Activated CD8-positive, alpha-beta memory T cell treated with anti-CD3 and anti-CD28 coated beads for 4 hours (primary cell): ENCODE data around the gene ERMARD.
"Not testable (repeated sequence)": the region's sequence is repeated elsewhere in the genome, so short reads cannot be mapped to it uniquely, and the experiment has no call there.

Experiments used
- DNase-seq, 2 donors: peaks; one replicate each; pipeline ENCODE4 v3.0.0-alpha.2; 2020; ENCODE audit warnings: low read depth in 2 of 2

Gene ERMARD

DNA sequence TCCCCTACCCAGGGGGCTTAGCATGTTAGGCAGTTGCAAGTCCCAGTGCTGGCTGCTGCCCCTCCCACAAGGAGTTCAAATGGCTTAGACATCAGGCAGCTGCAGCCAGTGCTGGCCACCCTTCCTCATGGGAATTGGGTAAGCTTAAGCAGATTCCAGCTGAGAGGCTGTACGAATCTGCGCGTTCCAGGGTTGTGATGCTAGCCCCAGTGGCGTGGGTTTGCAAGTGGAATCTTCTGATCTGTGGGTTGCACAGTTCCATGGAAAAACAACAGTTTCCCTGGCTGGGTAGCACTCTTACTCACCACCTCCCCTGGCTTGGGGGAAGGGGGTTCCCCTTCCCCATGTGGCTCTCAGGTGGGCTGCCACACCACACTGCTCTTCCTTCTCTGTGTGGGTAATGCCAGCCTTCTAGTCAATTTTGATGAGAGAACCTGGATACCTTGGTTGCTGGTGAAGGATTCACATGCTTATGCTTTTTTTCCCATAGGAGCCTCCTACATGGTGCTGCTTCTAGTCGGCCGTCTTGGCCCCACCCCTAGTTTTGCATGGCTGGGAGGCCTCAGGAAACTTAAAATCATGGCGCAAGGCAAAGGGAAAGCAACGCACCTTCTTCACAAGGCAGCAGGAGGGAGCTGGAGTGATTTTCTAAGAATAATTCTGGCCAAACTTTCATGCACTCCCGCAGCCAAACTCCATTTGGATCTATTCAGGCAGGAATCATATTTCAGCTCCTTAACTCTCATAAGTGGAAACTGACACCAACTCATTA, 13.0 kb upstream of the ERMARD start:
- no peak for DNase-seq

DNA sequence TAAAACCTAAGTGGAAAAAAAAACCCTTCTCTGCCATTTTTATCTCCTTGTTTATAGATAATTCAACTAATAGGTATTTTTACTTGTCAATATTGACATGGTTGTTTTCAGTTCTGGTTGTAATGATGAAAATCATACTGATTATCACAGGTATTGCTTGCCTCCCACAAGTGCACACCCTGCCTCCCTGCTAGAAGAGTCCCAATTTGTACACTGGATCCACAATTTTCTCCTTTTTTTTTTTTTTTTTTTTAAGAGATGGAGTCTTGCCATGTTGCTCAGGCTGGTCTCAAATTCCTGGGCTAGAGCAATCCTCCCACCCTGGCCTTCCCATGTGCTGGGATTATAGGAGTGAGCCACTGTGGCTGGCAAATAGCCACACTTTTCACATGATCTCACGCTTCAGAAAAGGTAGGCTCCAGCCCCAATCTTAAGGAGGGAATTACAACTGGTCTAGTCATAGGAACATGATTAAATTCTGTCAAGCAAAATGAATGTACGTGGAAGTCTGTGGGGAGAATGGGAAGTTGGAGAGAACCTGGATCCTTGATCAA, 12.4 kb upstream of the ERMARD start:
- DNase-seq = no peak

DNA sequence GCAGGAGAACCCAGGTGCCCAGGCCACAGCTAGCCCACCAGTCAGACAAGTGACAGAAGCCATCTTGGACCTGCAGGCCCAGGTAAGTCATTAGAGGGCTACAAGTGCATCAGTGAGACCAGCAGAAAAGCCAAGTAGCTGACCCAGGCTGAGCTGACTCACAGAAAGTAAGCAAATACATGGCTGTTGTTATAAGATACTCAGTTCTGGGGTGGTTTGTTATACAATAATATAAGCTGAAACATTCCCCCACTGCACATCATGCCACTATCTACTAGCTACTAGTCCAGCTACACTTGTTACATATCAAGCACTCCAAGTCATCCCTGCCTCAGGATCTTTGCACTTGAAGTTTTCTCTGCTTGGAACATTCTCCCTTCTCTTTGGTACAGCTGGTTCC, 10.1 kb upstream of the ERMARD start:
- DNase-seq = no peak

GRCh38 chr6:169745405-169745804, 6.0 kb upstream of the ERMARD start:
- no peak for DNase-seq

GRCh38 chr6:169746556-169746955, 4.9 kb upstream of the ERMARD start:
- no peak for DNase-seq

DNA sequence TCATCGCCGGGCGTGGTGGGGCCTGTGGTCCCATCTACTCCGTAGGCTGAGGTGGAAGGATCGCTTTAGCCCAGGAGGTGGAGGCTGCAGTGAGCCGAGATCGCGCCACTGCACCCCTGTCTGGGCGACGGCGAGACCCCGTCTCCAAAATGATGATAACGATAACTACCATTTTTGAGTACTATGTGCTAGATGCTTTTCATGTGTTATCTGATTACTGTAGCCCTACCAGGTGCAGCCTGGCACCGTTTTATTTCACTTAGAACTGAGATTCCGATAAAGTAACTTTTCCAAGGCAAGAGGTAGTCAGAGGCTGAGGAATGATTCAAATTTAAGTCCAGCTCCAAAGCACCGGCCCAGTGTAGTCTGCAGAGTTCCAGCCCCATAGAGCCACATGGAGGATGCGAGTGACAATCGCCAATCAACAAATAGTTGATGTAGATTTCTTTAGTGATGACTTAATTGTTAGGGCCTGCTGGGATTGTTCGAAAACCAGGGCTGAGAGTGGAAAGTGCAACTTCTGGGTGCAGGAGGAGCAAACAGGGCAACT, 727 bp downstream of the ERMARD start:
- no peak for DNase-seq

DNA sequence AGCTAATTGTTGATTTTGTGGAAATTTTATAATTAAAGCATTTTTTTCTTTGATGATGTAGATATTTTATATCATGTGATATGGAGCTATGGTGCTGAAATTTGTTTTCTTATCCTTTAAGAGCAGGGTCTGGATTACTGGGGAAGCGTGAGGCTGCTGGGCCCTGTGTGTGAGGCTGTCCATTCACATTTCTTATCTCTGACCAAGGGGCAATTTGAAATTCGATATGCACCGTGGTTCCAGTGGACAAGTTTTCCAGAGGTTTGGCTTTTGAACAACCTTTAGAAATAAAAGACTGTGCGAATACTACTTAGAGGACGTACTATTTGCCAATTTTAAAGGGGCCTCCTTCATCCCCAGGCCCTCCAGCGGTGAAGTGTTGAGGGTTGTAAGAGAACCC, 3.7 kb downstream of the ERMARD start:
- no peak for DNase-seq

DNA sequence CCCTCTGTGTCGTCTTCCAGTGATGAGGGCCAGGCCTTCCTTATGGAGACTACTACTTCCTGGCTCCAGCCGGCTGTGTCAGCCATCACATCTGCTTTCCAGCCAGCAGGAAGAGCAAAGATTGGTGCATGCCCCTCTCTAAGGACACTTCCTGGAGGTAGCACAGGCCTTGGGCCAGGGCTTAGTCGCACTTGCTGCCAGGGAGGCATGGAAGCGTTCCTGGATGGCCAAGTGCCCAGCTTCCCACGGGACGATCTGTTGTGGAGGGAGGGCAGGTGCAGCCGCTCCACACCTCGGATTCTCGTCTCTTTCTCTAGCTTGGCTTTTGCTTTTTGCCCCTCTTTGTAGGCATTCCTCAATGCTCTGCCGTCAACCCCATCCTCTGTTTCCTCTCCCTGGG, 11.9 kb downstream of the ERMARD start:
- DNase-seq = no peak

GRCh38 chr6:169763881-169764280, 12.5 kb downstream of the ERMARD start:
- no peak for DNase-seq

- not testable (repeated sequence) for DNase-seq
These were observed 14.4 kb downstream of the ERMARD start for GRCh38 chr6:169765789-169766188.

GRCh38 chr6:169766232-169766631, 14.8 kb downstream of the ERMARD start:
- no peak for DNase-seq

DNA sequence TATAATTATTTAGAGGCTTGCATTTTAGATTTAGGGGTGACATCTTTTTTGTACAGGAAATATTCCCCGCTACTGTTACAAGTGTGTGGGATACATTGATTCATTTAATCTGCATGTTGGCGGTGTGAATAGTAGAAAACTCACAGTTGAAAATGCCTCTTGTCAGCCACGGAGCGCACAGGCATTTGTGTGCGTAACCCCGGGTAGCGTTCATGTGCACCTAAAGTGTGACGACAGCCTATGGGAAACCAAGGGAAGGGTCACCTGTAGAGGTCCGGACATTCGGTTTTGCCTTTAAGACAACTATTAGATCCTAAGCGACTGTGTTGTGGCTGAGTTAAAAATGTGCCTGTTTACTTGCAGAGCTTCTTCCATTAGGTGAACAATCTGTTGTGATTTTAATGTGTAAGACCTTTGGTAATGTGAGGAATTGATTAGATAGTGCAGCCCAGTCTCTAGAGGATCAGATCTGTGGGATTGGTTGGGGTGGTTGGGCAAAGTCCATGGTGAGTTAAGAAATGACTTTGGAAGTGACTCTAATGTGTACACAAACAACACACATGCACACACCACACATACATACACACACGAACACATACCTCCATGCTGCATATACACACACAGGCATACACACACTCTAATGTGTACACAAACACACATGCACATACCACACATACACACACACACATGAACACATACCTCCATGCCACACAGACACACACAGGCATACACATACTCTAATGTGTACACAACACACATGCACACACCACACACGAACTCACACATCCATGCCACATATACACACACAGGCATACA, 15.7 kb downstream of the ERMARD start:
- no peak for DNase-seq

GRCh38 chr6:169774347-169774746, 22.9 kb downstream of the ERMARD start:
- no peak for DNase-seq

DNA sequence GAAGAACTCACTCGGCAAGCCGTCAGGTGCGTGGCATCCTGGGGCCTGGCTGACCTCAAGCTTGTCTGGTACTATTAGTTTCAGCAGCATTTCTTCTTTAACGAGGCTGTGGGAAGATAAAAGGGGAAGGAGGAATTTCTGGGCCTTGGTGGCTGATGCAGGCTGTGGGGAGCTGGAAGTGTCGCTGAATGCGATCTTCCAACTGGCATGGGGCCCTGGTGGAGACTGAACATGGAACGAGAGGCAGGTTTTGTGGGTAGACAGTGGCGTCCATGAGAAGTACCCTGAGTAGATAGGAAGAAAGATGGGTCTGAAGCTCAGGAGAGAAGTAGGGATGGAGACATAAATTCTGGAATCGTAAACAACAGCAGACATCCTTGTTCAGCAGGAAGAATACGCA, 23.9 kb downstream of the ERMARD start:
- DNase-seq = no peak

GRCh38 chr6:169776379-169776778, 25.0 kb downstream of the ERMARD start:
- no peak for DNase-seq

- no peak for DNase-seq
These were observed 26.5 kb downstream of the ERMARD start for GRCh38 chr6:169777896-169778295.

- DNase-seq = no peak
These were observed 27.2 kb downstream of the ERMARD start for GRCh38 chr6:169778646-169779045.

DNA sequence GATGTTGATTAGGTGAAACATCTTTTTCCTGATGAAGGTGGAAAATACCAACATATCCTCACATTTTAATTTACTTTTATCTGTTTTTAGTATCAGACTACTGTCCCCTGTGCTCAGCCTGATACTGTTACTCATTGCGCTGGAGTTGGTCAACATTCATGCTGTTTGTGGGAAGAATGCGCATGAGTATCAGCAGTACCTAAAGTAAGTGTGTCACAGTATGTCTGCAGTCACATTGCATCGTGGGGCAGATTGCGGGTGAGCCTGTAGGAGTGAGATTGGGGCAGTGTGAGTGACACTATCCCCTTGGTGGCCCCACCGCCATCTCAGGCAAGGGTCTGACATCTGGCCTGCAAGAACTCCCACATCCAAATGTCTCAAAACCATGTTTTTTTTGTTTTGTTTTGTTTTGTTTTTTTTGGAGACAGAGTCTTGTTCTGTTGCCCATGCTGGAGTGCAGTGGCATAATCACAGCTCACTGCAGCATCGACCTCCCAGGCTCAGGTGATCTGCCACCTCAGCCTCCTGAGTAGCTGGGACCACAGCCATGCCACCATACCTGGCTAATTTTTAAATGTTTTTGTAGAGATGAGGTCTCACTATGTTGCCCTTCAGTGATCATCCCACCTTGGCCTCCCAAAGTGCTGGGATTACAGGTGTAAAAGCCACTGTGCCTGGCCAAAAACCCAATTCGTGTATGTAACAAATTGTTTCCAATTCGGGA, 27.8 kb downstream of the ERMARD start:
- DNase-seq = no peak

DNA sequence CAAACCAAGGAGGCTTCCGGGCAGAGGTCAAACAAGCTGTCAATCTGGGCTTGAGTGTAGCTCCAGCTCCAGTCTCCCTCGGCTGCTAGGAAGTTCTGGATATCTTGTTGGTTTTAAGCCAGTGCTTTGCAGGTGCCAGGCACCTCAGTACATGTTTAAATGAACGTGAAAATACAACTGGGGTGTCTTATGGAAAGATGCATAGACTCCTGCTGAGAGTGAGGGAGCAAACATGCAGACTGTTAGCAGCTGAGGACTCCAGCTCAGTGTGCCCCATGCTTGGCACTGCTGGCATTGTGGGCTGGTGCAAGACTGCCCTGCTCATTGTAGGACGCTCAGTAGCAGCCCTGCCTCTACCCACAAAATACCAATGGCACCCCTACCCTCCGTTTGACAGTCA, 28.5 kb downstream of the ERMARD start:
- no peak for DNase-seq

GRCh38 chr6:169780571-169781091, 29.2 kb downstream of the ERMARD start:
- no peak for DNase-seq

DNA sequence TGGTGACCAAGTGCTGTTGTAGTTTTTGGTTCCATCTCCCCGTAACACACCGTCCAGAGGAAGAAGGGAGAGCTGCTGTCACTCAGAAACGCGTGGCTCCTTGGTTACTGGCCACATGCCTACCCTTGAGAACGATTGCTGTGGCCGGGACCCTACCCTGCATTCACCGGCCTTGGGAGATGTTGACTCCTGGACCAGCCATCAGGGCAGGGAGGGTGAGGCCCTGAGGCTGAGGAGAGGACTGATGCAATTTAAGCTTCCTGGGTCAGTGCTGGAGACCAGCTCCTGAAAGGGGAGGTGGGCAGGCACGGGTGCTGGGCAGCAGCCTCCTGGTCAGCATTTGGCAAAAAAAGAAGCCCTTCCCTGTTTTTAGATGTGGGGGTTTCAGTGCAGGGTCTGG, 31.5 kb downstream of the ERMARD start:
- DNase-seq = no peak

GRCh38 chr6:169783401-169783800, 32.0 kb downstream of the ERMARD start:
- no peak for DNase-seq
